Right renal cortex interstitium (tissue), 3 donors: ENCODE results near the gene UBLCP1. TPM values are rescaled to one million over a fixed set of nuclear protein-coding genes. Genes with fewer than 3 reads are reported as not detected.
"Not testable (repeated sequence)": the region's sequence is repeated elsewhere in the genome, so short reads cannot be mapped to it uniquely, and the experiment has no call there.

Experiments
- DNase-seq, 3 donors: peaks; one replicate each; pipeline ENCODE4 v3.0.0-alpha.2; 2013; ENCODE audit warnings: low read depth in 3 of 3, low spot score in 2 of 3
- polyA plus RNA-seq, 3 donors: library from polyadenylated mRNA; unstranded; fragments of 120-200 nt; gene quantifications; one replicate each; pipeline ENCODE4 v1.2.1, GENCODE V29; 2013; ENCODE audit not compliant: insufficient read length in 3 of 3

UBLCP1 gene
- 10 to 100 TPM; 43.8 to 47.1 (median 45.4) TPM for polyA plus RNA-seq

DNA sequence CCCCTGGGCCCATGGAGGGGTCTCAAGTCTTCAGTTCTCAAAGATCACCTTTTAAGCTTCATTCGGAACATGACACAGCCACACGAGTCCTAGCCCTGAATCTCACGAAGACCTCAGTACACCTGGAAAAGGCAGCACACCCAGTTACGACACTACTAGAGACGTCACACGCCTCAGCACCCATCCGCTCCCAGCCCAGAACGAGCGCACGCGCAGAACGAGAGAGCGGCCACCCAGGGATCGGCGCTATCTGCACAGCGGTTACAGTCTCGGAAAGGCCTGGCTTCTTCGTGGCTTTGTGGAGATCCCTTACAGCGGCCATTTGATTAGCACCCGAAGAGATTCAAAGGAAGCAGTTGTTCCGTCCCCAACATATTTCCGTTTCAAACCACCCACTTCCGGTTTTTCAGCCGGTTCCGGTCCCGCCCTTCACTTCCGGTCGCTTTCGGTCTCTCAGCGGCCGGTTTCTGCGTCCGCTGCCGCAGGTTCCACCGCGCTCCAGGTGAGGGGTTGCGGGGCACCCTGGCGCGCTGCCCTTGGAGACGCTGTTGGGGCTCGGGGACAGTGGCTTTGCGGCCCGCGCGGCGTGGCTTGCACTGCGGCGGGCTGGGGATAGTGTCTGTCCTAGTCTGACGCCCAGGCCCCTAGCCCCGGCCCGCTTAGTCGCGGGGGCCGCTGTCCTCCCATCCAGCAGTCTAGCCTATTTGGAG lies at the start of gene UBLCP1:
Gene UBLCP1 (plus strand): TSS at position 432 of the 710 bp plus-strand sequence. CDS start 5,626 bp downstream, outside the sequence.
- DNase-seq, result peak; percentile 77 to 80 (median 80)

GRCh38 chr5:159214486-159215271 lies 48.4 kb upstream of the UBLCP1 start:
- no peak for DNase-seq

- DNase-seq, result no peak
Measured at GRCh38 chr5:159215886-159216285, 47.2 kb upstream of the UBLCP1 start.

- DNase-seq, result no peak
Measured at GRCh38 chr5:159216454-159216853, 46.6 kb upstream of the UBLCP1 start.

DNA sequence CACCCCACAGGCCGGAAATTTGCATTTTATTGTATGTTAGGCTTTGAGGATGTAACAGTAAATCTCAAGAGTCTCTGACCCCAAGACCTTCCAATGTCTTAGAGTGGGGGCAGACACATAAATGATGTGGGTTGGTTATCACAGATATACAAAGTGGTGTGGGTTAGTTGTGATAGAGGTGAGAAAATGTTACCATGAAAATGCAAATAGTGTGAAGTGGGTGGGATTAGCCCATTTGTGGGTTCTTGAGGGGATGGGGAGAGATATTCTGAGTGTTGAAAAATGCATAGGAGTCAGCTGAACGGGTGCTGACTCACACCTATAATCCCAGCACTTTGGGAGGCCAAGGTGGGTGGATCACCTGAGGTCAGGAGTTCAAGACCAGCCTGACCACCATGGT lies 45.9 kb upstream of the UBLCP1 start:
- no peak for DNase-seq

- DNase-seq, result no peak
Measured at GRCh38 chr5:159218595-159219023, 44.5 kb upstream of the UBLCP1 start.

GRCh38 chr5:159220206-159220605 lies 42.9 kb upstream of the UBLCP1 start:
- no peak for DNase-seq

GRCh38 chr5:159223469-159223868 lies 39.6 kb upstream of the UBLCP1 start:
- no peak for DNase-seq

GRCh38 chr5:159224471-159224870 lies 38.6 kb upstream of the UBLCP1 start:
- DNase-seq, result no peak

DNA sequence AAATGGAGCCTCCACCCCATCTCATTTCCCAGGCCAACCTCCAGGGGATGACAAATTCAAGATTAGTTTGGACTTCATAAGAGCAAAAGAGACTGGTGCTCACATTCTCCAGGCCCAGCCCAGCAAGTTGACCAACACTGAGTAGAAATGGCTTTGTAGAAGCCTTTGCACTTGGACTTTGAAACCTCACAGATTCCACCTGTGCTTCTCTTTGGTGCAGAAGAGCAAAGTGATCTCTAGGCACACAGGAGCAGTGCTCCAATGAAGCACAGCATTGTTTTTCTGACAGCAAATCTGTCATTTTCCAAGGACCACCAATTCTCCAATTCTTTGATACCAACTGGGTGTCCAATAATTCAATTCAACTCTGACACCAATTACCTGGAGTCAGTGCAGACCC lies 36.6 kb upstream of the UBLCP1 start:
- DNase-seq, result no peak

DNA sequence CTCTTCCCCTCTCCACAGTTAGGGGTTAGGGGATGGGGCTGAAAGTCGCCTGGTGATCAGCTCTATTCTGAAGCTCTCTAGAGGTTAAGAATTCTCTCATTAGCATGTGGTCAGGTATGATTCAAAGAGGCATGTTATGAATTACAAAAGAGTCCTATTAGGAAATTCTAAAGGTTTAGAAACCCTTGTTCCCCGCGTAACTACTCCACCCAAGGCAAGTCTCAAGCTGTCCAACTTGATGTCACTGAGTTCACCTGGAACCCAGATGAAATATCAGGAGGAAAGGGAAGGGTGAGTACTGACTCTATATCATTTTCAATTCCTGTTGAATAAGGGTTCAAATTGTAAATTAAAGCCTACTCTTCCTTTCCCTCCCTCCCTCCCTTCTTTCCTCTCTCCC lies 35.6 kb upstream of the UBLCP1 start:
- no peak for DNase-seq

DNA sequence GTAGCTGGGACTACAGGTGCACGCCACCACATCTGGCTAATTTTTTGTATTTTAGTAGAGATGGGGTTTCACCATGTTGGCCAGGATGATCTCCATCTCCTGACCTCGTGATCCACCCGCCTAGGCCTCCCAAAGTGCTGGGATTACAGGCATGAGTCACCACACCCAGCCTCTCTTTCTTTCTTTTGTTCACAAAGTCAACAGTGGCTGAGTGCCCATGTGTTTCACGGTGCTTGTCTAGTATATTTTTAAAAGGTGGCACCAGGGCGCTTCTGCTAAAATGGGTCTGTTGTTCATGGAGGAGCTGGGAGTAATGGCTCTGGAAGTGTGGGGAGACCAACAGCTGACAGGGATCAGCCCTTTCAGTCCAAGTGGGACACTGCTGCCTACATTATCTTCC lies 35.0 kb upstream of the UBLCP1 start:
- DNase-seq, result not testable (repeated sequence)

- no peak for DNase-seq
Measured at GRCh38 chr5:159230657-159231056, 32.4 kb upstream of the UBLCP1 start.

DNA sequence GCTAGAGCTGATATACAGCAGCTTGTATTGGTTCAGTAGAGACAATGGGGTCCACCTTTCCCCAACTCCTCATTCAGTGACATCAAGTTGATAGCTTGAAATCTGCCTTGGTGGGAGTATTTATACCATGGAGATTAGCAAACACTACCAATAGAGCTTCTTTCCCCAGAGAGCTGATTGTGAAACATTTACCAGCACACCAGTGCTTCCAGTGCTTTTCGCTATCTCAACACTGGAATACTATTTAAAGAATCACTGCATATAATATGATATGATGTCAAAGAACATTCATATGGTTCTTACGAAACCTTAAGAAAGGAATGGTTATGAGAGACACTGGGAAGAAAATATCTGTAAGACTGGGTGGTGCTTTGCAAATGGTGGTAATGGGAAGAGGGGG lies 31.9 kb upstream of the UBLCP1 start:
- no peak for DNase-seq

GRCh38 chr5:159235871-159236520 lies 27.1 kb upstream of the UBLCP1 start:
- peak in 1 of 3 donors; percentile 26 for DNase-seq

- no peak for DNase-seq
Measured at GRCh38 chr5:159240301-159240870, 22.7 kb upstream of the UBLCP1 start.

DNA sequence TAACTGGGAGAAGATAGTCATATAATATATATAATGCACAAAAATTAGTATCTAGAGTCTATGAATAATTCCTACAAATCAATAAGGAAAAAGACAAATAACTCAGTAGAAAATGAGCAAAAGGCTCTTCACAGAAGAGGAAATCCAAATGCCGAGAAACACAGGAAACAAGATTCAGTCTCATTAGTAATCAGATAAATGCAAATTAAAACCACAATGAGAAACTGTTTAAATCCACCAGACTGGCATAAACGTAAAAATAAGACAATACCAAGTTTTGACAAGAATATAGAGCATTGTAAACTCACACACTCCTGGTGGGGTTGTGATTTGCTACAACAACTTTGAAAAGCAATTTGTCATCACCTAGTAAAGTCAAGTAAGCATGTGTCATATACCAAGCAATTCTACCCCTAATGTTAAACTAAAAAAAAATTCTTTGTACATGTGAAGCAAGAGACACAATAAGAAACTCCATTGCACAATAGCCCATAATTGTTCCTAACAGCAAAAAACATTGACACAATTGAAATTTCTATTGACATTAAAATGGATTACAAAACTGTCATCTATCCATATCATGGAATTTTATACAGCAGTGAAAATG lies 21.0 kb upstream of the UBLCP1 start:
- DNase-seq, result no peak

DNA sequence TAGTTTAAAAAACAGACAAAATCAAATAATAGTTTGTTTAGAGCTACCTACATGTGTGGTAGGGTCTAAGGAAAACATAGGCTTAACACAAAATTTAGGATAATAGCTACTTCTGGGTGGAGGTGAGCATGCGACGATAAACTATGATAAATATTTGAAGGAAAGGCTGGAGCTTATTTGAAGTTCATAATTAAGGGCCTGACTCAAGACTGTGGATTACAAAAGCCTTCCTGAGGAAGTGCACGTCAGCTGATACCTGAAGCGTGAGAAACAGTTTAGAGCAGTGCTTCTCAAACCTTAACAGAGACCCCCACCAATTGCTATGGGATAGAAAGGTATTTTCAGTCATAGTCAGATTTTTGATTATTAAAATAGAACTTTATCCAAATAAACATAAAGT lies 20.4 kb upstream of the UBLCP1 start:
- DNase-seq, result no peak

GRCh38 chr5:159243385-159243784 lies 19.7 kb upstream of the UBLCP1 start:
- DNase-seq, result no peak

GRCh38 chr5:159244163-159244562 lies 18.9 kb upstream of the UBLCP1 start:
- DNase-seq, result no peak

DNA sequence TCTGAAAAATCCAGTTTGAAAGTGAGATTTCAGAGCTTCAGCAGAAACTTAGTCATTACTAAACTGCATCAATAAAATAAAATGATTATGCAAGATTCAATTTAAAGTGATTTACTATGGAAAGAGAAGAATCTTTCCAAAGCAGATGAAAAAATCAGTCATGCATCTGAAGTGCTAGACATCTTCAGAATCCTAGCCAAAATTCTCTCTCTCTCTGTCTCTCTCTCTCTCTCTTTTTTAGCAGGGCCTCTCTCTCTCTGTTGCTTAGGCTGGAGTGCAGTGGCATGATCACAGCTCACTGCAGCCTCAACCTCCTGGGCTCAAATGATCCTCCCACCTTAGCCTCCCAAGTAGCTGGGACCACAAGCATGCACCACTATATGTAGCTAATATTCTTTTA lies 18.2 kb upstream of the UBLCP1 start:
- DNase-seq, result no peak
